ENCODE results near the gene PLEKHM2.

The PLEKHM2 gene

GRCh38 chr1:15728937-15729657 is 45.0 kb downstream of the PLEKHM2 start:
- no peak overlapping the region for H3K9ac ChIP-seq (ENCODE audit: low read length)
- H3K36me3 ChIP-seq (replicated peaks; ENCODE audit: low read depth, low read length) = no peaks in the 10 kb centered on the region
- no peaks in the 10 kb centered on the region for H3K9me3 ChIP-seq (ENCODE audit: insufficient read depth, low read length)
- H3K79me2 ChIP-seq (ENCODE audit: low read length) = no peaks in the 10 kb centered on the region
- H3K4me2 ChIP-seq (ENCODE audit: low read length) = no peak overlapping the region
- no peak for TF ChIP-seq EZH2phosphoT487 (IDR thresholded peaks at IDR 0.05; ENCODE audit: low read depth)
- no peak for TF ChIP-seq CTCF (IDR thresholded peaks at IDR 0.05; ENCODE audit: low read depth, low read length)
- H3K27me3 ChIP-seq (ENCODE audit: low read depth, low read length) = no peaks in the 10 kb centered on the region
- H3K4me3 ChIP-seq (ENCODE audit: low read length) = no peak overlapping the region
- H4K20me1 ChIP-seq (ENCODE audit: insufficient read depth, low read length) = no peaks in the 10 kb centered on the region
- no peak overlapping the region for H3K27ac ChIP-seq (ENCODE audit: low read length)
- H3K4me1 ChIP-seq (ENCODE audit: low read length) = no peaks in the 10 kb centered on the region
- no peak overlapping the region for H2AFZ ChIP-seq (ENCODE audit: low read depth, low read length)

- H3K4me3 ChIP-seq (ENCODE audit: low read length) = no peak overlapping the region
- no peaks in the 10 kb centered on the region for H3K4me1 ChIP-seq (ENCODE audit: low read length)
- no peaks in the 10 kb centered on the region for H4K20me1 ChIP-seq (ENCODE audit: insufficient read depth, low read length)
- H3K79me2 ChIP-seq (ENCODE audit: low read length) = no peaks in the 10 kb centered on the region
- H3K36me3 ChIP-seq (replicated peaks; ENCODE audit: low read depth, low read length) = no peaks in the 10 kb centered on the region
- no peak overlapping the region for H3K27ac ChIP-seq (ENCODE audit: low read length)
- no peak overlapping the region for H2AFZ ChIP-seq (ENCODE audit: low read depth, low read length)
- TF ChIP-seq EZH2phosphoT487 (IDR thresholded peaks at IDR 0.05; ENCODE audit: low read depth) (no peak), CTCF (IDR thresholded peaks at IDR 0.05; ENCODE audit: low read depth, low read length) (no peak)
- no peak overlapping the region for H3K4me2 ChIP-seq (ENCODE audit: low read length)
- no peaks in the 10 kb centered on the region for H3K9me3 ChIP-seq (ENCODE audit: insufficient read depth, low read length)
- H3K9ac ChIP-seq (ENCODE audit: low read length) = no peak overlapping the region
- no peaks in the 10 kb centered on the region for H3K27me3 ChIP-seq (ENCODE audit: low read depth, low read length)
Observed at GRCh38 chr1:15730423-15730822, 46.3 kb downstream of the PLEKHM2 start.

DNA sequence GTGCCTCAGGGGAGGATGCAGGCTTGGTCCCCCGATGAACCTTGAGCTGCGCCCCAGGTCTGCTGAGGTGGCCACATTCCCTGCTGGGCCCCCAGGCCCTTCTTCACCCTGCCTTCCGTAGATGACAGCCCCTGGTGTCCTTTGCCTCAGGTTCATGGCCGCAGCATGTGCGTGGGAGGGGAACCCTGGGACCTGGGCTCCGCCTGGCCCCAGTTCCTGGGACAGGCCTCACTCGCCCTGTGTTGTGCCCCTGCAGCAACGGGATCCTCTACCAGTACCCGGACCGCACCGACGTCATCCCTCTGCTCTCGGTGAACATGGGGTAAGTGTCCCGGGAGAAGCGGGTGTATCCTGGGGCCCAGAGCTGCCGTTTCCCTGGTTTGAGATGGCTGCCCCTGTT is 46.8 kb downstream of the PLEKHM2 start:
- Histone ChIP-seq H3K4me2 (ENCODE audit: low read length) (no peak overlapping the region), H4K20me1 (ENCODE audit: insufficient read depth, low read length) (no peaks in the 10 kb centered on the region), H3K79me2 (ENCODE audit: low read length) (no peaks in the 10 kb centered on the region), H3K9me3 (ENCODE audit: insufficient read depth, low read length) (no peaks in the 10 kb centered on the region), H3K9ac (ENCODE audit: low read length) (no peak overlapping the region), H3K4me3 (ENCODE audit: low read length) (no peak overlapping the region), H3K4me1 (ENCODE audit: low read length) (no peaks in the 10 kb centered on the region), H3K27me3 (ENCODE audit: low read depth, low read length) (no peaks in the 10 kb centered on the region), H3K36me3 (replicated peaks; ENCODE audit: low read depth, low read length) (no peaks in the 10 kb centered on the region), H3K27ac (ENCODE audit: low read length) (no peak overlapping the region), H2AFZ (ENCODE audit: low read depth, low read length) (no peak overlapping the region)
- TF ChIP-seq EZH2phosphoT487 (IDR thresholded peaks at IDR 0.05; ENCODE audit: low read depth) = no peak
- no peak for TF ChIP-seq CTCF (IDR thresholded peaks at IDR 0.05; ENCODE audit: low read depth, low read length)

GRCh38 chr1:15731735-15732685 is 47.9 kb downstream of the PLEKHM2 start:
- Histone ChIP-seq H3K9ac (ENCODE audit: low read length) (no peak overlapping the region), H3K27ac (ENCODE audit: low read length) (no peak overlapping the region), H3K4me2 (ENCODE audit: low read length) (no peak overlapping the region), H3K9me3 (ENCODE audit: insufficient read depth, low read length) (no peaks in the 10 kb centered on the region), H4K20me1 (ENCODE audit: insufficient read depth, low read length) (no peaks in the 10 kb centered on the region), H3K36me3 (replicated peaks; ENCODE audit: low read depth, low read length) (no peaks in the 10 kb centered on the region), H3K4me1 (ENCODE audit: low read length) (no peaks in the 10 kb centered on the region), H3K4me3 (ENCODE audit: low read length) (no peak overlapping the region), H3K27me3 (ENCODE audit: low read depth, low read length) (no peaks in the 10 kb centered on the region), H3K79me2 (ENCODE audit: low read length) (no peaks in the 10 kb centered on the region), H2AFZ (ENCODE audit: low read depth, low read length) (no peak overlapping the region)
- TF ChIP-seq EZH2phosphoT487 (IDR thresholded peaks at IDR 0.05; ENCODE audit: low read depth) (no peak), CTCF (IDR thresholded peaks at IDR 0.05; ENCODE audit: low read depth, low read length) (no peak)
